HG02840 (cell line): ENCODE results near the gene OR14I1.

Source experiments
- ATAC-seq: cut with Tn5 transposase; IDR thresholded peaks from one replicate; pipeline ENCODE4 v1.9.1; 2021; ENCODE audit warnings: mild to moderate bottlenecking, moderate library complexity, moderate number of reproducible peaks; ENCODE audit not compliant: unreplicated experiment, low FRiP score

Gene OR14I1

DNA sequence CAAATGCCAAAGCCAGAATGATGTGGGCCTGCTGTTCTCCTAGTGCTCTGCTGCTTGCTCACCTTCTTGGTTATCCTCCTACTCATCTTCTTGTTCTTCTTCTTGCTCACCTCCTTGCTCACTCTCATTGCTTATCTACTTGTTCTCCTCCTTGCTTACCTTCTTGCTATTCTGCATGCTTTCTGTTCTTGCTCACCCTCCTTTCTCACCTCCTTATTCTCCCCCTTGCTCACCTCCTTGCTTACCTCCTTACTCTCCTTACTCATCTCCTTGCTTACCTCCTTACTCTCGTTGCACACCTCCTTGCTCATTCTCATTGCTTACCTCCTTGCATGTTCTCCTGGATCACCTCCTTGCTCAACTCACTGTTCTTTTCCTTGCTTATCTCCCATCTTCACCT is at the start of gene OR14I1:
Gene OR14I1 (minus strand): TSS at position 53 of the 400 bp plus-strand sequence.
- ATAC-seq = no peak

DNA sequence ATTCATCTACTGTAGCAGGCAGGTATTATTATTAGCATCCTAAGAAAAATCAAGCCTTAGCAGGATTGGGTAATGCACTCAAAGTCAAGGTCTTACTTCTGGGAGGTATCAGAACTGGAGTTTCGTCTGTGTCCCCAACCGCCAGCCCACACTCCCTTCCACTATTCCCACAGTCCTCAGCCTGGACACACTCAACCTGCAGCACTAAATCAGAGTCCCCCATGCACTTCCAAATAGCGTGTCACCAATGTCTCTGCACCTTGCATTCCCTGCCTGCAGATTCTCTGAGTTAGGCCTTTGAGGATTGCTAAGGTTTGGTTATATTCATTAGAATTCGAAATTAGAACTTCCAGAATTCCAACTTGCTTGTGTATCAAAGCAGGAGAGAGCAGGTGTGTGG is 49.1 kb upstream of the OR14I1 start:
- no peak for ATAC-seq

- ATAC-seq = no peak
These were observed 48.6 kb upstream of the OR14I1 start for GRCh38 chr1:248751142-248751541.

GRCh38 chr1:248750496-248750895 is 47.9 kb upstream of the OR14I1 start:
- ATAC-seq = no peak

GRCh38 chr1:248748211-248748610 is 45.6 kb upstream of the OR14I1 start:
- no peak for ATAC-seq

DNA sequence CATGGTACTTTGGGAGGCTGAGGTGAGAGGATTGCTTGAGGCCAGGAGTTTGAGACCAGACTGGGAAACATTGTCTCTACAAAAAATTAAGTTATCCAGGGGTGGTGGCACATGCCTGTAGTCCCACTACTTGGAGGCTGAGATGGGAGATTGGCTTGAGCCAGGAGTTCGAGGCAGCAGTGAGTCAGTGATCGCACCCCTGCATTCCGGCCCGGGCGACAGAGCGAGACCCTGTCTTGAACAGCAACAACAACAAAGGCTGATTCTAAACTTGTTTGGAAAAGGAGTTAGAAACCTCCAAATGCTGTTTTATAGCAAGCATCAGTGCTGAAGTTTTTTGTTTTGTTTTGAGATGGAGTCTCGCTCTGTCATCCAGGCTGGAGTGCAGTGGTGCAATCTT is 38.3 kb upstream of the OR14I1 start:
- no peak for ATAC-seq

- ATAC-seq = no peak
These were observed 37.1 kb upstream of the OR14I1 start for GRCh38 chr1:248739572-248740205.

- no peak for ATAC-seq
These were observed 34.9 kb upstream of the OR14I1 start for GRCh38 chr1:248737457-248737856.

GRCh38 chr1:248736977-248737376 is 34.4 kb upstream of the OR14I1 start:
- ATAC-seq = no peak

DNA sequence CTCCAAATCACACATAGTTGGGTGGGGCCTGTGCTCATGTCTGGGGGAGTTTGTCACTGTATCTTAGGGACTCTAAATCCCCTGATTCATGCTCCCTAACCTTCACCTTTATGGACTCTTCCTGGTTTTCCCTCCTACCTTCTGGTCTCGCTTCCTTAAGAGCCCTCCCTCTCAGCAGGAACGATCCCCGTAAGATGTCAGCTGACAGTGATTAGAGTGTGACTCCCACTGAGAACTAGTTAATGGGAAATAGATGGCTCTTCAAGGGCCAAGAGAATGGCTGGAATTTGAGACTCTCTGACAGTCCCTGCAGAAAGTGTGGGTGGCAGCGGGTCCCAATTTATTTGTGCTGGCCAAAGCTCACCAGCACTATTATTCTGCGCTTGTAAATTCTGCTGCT is 31.0 kb upstream of the OR14I1 start:
- ATAC-seq = no peak

DNA sequence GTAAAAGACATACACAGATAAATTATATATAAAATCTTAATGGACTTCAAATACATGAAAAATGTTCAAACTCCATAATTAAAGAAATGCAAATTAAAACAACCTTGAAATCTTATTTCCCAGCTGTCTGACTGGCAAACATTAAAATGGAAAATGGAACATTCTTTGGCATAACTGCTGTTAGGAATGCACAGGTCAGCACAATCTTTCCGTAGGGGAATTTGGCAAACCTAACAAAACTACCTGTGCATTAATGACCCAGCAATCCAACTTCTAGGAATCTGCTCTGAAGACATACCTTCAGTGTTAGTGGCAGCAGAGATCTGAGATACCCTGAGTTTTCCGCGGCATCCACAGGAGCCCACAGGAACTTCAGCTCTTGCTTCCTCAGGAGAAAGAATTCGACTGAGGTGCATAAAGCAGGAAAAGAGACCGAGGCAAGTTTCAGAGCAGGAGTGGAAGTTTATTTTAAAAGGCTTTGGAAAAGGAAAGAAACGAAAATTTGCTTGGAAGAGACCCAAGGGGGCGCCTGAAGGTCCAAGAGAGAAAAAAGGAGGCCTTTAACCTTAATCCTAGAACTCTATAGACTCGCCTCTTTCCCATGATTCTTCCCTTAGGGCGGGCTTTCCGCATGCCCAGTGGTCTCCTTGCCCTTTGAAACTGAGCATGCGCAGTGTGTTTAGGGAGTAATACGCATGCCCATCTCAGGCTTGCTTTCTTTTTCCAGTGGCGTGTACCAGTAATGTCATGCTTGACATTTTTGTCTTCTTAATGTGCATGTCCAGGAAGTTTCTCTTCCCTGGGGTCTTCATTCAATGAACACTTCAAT is 28.2 kb upstream of the OR14I1 start:
- no peak for ATAC-seq

- no peak for ATAC-seq
These were observed 11.7 kb upstream of the OR14I1 start for GRCh38 chr1:248714248-248714647.

DNA sequence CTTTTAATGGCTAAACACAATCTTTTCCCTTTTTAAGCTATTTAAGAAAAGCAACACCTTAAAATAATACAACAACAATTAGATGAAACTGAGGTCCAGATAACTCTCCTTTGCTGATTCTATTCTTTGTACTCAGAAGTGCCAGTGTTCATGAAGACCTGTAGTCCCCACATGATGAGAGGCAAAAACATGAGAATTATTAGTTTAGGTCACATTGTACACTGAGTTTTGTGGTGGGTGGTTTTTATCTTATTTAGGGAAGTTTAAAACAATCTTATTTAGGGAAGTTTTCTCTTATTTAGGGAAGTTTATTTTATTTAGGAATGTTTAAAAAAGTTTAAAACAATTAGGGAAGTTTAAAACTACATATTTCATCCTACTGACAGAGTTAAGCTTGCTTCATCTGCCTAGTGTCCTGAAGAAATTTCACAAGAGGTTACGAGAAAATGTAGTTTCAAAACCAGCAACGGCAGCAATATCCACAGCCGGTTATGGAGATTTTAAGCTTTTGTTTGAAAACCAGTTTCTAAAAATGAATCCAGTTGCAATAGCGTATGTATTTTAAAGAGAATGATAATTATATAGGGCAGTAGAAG is 7.8 kb upstream of the OR14I1 start:
- ATAC-seq = no peak

- no peak for ATAC-seq
These were observed 2.0 kb upstream of the OR14I1 start for GRCh38 chr1:248704606-248705005.

DNA sequence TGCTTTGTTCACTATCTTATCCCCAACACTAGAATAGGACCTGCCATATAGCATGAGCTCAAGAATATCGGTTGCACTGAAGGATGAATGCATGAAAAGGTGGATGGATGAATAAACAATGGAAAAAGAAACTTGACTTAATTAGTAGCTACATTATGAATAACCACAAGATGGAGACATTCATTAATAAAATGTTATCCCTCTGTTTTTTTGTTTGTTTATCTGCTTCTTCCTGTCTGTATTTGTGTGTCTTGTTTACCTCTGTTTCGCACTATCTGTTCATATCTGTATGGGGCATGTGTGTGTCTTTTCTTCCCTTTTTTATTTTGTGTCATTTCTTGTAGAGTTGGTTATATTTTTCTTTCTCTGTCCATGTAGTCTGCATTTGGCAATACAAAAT is 1.1 kb upstream of the OR14I1 start:
- no peak for ATAC-seq

- no peak for ATAC-seq
These were observed 3.5 kb downstream of the OR14I1 start for GRCh38 chr1:248699099-248699498.

DNA sequence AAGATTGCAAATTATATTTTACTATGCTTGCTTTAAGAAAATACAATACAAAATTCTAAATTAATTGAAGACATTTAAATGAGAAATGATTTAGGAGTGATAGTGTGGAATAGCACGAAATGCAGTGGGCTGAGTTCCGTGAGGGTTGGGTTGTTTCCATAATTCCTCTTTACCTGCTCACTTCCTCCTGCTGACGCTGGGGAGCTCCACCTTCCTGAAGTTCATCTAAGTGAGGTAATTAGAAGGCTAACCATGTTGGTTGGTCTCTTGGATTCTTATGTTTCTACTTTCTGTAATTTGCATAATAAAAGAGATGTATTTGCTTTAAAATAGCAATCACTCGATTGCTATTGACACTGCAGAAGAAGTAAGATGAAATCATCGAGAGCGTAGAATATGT is 4.7 kb downstream of the OR14I1 start:
- no peak for ATAC-seq

DNA sequence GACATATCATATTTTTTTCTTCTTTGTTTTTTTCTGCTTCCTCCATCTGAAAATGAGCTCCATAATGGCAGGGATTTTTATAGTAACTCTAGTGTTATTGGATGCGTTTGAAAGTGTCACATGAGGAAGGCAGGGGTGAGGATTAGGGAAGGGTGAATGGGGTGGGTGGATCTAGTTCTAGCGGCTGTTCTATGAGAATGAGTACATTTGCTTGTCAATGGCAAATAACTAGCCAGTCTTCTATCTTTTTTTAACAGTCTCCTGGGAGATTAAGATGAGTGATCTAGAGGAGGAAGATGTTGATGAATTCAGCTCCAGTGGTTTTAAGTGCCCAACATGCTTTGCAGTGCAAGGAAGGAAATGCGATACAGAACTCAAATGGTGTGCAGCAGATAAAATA is 5.8 kb downstream of the OR14I1 start:
- no peak for ATAC-seq

- no peak for ATAC-seq
These were observed 6.3 kb downstream of the OR14I1 start for GRCh38 chr1:248696261-248696660.

DNA sequence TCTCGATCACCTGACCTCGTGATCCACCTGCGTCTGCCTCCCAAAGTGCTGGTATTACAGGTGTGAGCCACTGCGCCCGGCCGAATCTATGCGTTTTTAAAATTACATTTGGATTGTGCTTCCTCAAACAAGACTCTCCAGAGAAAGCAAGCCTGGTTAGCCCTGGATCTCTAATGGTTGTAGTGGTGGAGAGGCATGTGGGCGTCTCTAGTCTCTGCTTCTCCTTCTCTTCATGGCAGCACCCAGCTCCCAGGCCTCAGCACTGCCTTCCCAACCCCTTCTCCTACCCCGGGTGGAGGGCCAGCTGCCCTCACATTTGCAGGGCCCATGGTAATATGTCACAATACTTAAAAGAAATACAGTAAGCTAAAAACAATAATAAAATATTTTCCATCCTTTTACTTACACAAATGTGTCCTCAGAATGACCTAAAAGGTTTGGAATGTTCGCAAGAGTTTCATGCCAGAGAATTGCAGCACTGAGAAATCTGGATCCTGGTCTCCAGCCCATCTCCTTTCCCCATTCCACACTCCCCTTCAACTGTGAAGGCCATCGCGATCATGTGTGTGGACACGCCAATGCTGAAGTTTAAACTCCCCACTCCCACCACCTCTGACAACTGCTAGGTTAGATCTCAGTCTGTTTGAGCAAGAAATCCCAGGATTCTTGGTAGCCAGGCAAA is 7.0 kb downstream of the OR14I1 start:
- ATAC-seq = no peak

GRCh38 chr1:248691567-248692155 is 10.9 kb downstream of the OR14I1 start:
- ATAC-seq = no peak
